Natural killer cell (primary cell): ENCODE measurements around the gene PI3. TPM values are rescaled to one million over a fixed set of nuclear protein-coding genes. Genes with fewer than 3 reads are reported as not detected.

Experiments
- ATAC-seq, 3 donors: fragments of 150-1000 bp in 2 of 3; fragments of 200-7000 bp in 1 of 3; cut with Tn5 transposase; 1 replicate in 1 of 3; 2 replicates in 2 of 3; pipeline ENCODE4 v1.10.0; 2021; ENCODE audit warnings: mild to moderate bottlenecking in 2 of 3, moderate library complexity in 2 of 3
- DNase-seq, 2 donors: peaks; one replicate each; pipeline versions ENCODE4 v3.0.0 to v3.0.0-alpha.2; 2013 to 2021; ENCODE audit warnings: mixed read lengths in 1 of 2
- H3K27ac ChIP-seq: one replicate; pipeline ENCODE4 v1.5.1; 2013; ENCODE audit warnings: mild to moderate bottlenecking, low read length
- H3K27me3 ChIP-seq: one replicate; pipeline ENCODE4 v1.6.1; 2013; ENCODE audit warnings: low read length; ENCODE audit not compliant: control insufficient read depth, insufficient read depth
- H3K36me3 ChIP-seq: one replicate; pipeline ENCODE4 v1.6.1; 2013; ENCODE audit warnings: low read length; ENCODE audit not compliant: control insufficient read depth, insufficient read depth
- H3K4me1 ChIP-seq: one replicate; pipeline ENCODE4 v1.6.1; 2013; ENCODE audit warnings: low read length; ENCODE audit not compliant: control insufficient read depth, insufficient read depth
- H3K4me3 ChIP-seq: one replicate; pipeline ENCODE4 v1.5.1; 2013; ENCODE audit warnings: low read length
- H3K9me3 ChIP-seq: one replicate; pipeline ENCODE4 v1.6.1; 2013; ENCODE audit warnings: low read length; ENCODE audit not compliant: control insufficient read depth, insufficient read depth
- H3K27ac Mint-ChIP-seq, 2 donors: one replicate each; pipeline ENCODE4 v1.8.0; 2022; ENCODE audit warnings: mild to moderate bottlenecking in 2 of 2, mixed read lengths in 2 of 2, moderate library complexity in 1 of 2
- H3K27me3 Mint-ChIP-seq, 2 donors: one replicate each; pipeline ENCODE4 v1.8.0; 2022; ENCODE audit warnings: low read depth in 2 of 2, mixed read lengths in 2 of 2
- H3K36me3 Mint-ChIP-seq: one replicate; pipeline ENCODE4 v1.8.0; 2022; ENCODE audit warnings: mixed read lengths
- H3K4me1 Mint-ChIP-seq, 2 donors: one replicate each; pipeline ENCODE4 v1.8.0; 2022; ENCODE audit warnings: mixed read lengths in 2 of 2
- H3K4me3 Mint-ChIP-seq: one replicate; pipeline ENCODE4 v1.8.0; 2022; ENCODE audit warnings: mild to moderate bottlenecking, moderate library complexity, mixed read lengths
- H3K9me3 Mint-ChIP-seq, 2 donors: one replicate each; pipeline ENCODE4 v1.8.0; 2022; ENCODE audit warnings: mixed read lengths in 2 of 2
- CTCF ChIP-seq: fragments of 200-600 bp; IDR thresholded peaks from one replicate; pipeline ENCODE4 v1.8.0; 2022; ENCODE audit warnings: antibody characterized with exemption
- WGBS: methylation state at CpG from one replicate; pipeline ENCODE4 v1.1.7; 2013; ENCODE audit warnings: missing lambda C conversion rate; ENCODE audit not compliant: insufficient coverage; 5-methylcytosine and 5-hydroxymethylcytosine counted together
- intact Hi-C: fragments of 100-400 bp; cut with micrococcal nuclease; formaldehyde crosslinking; loops from one replicate; pipeline ENCODE4 v1.14.2; 2022
- total RNA-seq, 4 donors: library from RNA; stranded (reverse); fragments of 120-200 nt in 1 of 4; gene quantifications; one replicate each; pipeline versions ENCODE4 v1.2.3 to v1.2.4, GENCODE V29; 2013 to 2022

PI3 gene
- total RNA-seq, 3 donors from 2014 or later (not counting 1 experiment from before 2014, with no cell fraction given): 2.4 TPM; not detected in 2

- no peak overlapping the region for H3K27ac Mint-ChIP-seq
- Histone ChIP-seq H3K9me3 (no peaks in the 10 kb centered on the region), H3K27ac (no peak overlapping the region), H3K27me3 (peaks cover 2% of the 10 kb centered on the region), H3K4me1 (no peaks in the 10 kb centered on the region), H3K36me3 (no peaks in the 10 kb centered on the region), H3K4me3 (no peak overlapping the region)
- no peaks in the 10 kb centered on the region for H3K4me1 Mint-ChIP-seq
- intact Hi-C loops: no loop called here
- H3K4me3 Mint-ChIP-seq: no peak overlapping the region
- H3K27me3 Mint-ChIP-seq: peaks cover 7 to 35% of the 10 kb centered on the region in 2 donors
- no peaks in the 10 kb centered on the region for H3K9me3 Mint-ChIP-seq
- TF ChIP-seq CTCF: no peak
- no peaks in the 10 kb centered on the region for H3K36me3 Mint-ChIP-seq
- no peak for DNase-seq
- WGBS: 100% methylated on average over 2 of the region's 3 CpGs
- no peak for ATAC-seq
Observed at GRCh38 chr20:45191926-45192325, 17.2 kb downstream of the PI3 start.

GRCh38 chr20:45193331-45193730 lies 18.6 kb downstream of the PI3 start:
- no peak for ATAC-seq
- Histone ChIP-seq H3K27ac (no peak overlapping the region), H3K4me3 (no peak overlapping the region), H3K4me1 (no peaks in the 10 kb centered on the region), H3K9me3 (no peaks in the 10 kb centered on the region), H3K27me3 (peaks cover 2% of the 10 kb centered on the region), H3K36me3 (no peaks in the 10 kb centered on the region)
- Mint-ChIP-seq H3K4me1 (no peaks in the 10 kb centered on the region), H3K9me3 (no peaks in the 10 kb centered on the region), H3K27ac (no peak overlapping the region), H3K36me3 (no peaks in the 10 kb centered on the region), H3K27me3 (peaks cover 7 to 30% of the 10 kb centered on the region in 2 donors), H3K4me3 (no peak overlapping the region)
- intact Hi-C loops: no loop called here
- TF ChIP-seq CTCF: no peak
- WGBS: 94% methylated on average over 2 of the region's 2 CpGs
- DNase-seq: no peak

GRCh38 chr20:45206725-45207124 lies 32.0 kb downstream of the PI3 start, which contains the start of gene SEMG1:
SEMG1 (plus strand) TSS chr20:45207033; CDS start chr20:45207054, 21 bp downstream.
- TF ChIP-seq CTCF: no peak
- intact Hi-C loops: no loop called here
- ATAC-seq (no peak), DNase-seq (no peak)
- no peaks in the 10 kb centered on the region for H3K36me3 ChIP-seq
- H3K9me3 ChIP-seq: no peaks in the 10 kb centered on the region
- peaks cover 10% of the 10 kb centered on the region for H3K27me3 ChIP-seq
- H3K4me3 ChIP-seq: no peak within 1 kb of the TSS
- WGBS: no CpG with 5 or more reads among the region's 1 CpG
- Mint-ChIP-seq H3K4me3 (no peak within 1 kb of the TSS), H3K4me1 (no peaks in the 10 kb centered on the region), H3K27ac (no peak within 1 kb of the TSS), H3K27me3 (peaks cover 31 to 35% of the 10 kb centered on the region in 2 donors), H3K36me3 (no peaks in the 10 kb centered on the region), H3K9me3 (peaks cover 0 to 3% of the 10 kb centered on the region in 2 donors)
- H3K27ac ChIP-seq: no peak within 1 kb of the TSS
- no peaks in the 10 kb centered on the region for H3K4me1 ChIP-seq

GRCh38 chr20:45209924-45210323 lies 35.2 kb downstream of the PI3 start:
- Mint-ChIP-seq H3K9me3 (no peaks in the 10 kb centered on the region), H3K4me3 (no peak overlapping the region), H3K4me1 (no peaks in the 10 kb centered on the region), H3K36me3 (no peaks in the 10 kb centered on the region), H3K27me3 (peaks cover 27 to 43% of the 10 kb centered on the region in 2 donors), H3K27ac (no peak overlapping the region)
- Histone ChIP-seq H3K4me3 (no peak overlapping the region), H3K27ac (no peak overlapping the region), H3K27me3 (peaks cover 10% of the 10 kb centered on the region), H3K36me3 (no peaks in the 10 kb centered on the region), H3K4me1 (no peaks in the 10 kb centered on the region), H3K9me3 (no peaks in the 10 kb centered on the region)
- no peak for TF ChIP-seq CTCF
- WGBS: 100% methylated on average over 1 of the region's 1 CpG
- intact Hi-C loops: no loop called here
- ATAC-seq (no peak), DNase-seq (no peak)
